NK-92 treated with Interleukin-12 subunit alpha and Interleukin-12 subunit beta, amount 100 ng/mL, for 24 hours (cell line): Measurements from ENCODE around the gene WDR35.

ENCODE experiments used
- DNase-seq: peaks from one replicate; lab custom pipeline; 2025; lab: John Stamatoyannopoulos, UW

The WDR35 gene

DNA sequence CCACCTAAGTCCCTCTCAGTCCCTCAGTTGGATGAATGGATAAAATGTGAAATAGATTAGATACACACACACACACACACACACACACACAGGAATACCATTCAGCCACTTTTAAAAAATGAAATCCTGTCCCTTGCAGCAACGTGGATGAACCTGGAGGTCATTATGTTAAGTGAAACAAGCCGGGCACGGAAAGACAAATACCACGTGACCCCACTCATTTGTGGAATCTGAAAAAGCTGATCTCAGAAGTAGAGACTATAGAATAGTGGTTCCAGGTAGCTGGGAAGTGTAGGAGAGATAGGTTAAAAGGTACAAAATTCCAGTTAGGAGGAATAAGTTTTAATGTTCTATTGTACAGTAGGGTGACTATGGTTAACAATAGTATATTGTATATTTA is 119.1 kb downstream of the WDR35 start:
- no peak for DNase-seq

- no peak for DNase-seq
Measured at GRCh38 chr2:19868701-19869580, 121.0 kb downstream of the WDR35 start.

- no peak for DNase-seq
Measured at GRCh38 chr2:19868224-19868623, 121.7 kb downstream of the WDR35 start.

GRCh38 chr2:19866771-19867170 is 123.1 kb downstream of the WDR35 start:
- no peak for DNase-seq

DNA sequence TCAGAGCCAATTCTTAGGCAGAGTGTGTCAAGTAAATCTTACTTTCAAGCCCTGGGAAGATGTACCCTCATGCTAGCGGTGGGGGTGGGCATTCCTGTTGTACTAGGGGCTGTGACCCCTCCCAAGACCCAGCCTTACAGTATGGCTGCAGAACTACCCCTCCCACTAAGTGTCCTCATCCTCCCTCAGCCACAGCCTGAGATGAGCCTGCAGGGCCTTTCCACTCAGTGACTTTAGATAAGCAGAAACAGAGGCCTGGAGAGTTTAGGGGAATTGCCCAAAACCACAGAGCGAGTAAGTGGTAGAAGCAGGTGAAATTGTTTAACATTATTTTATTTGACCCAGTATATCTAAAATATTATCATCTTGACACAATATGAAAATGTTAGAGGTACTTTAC is 124.8 kb downstream of the WDR35 start:
- DNase-seq, result no peak

- DNase-seq, result no peak
Measured at GRCh38 chr2:19864381-19864780, 125.5 kb downstream of the WDR35 start.

DNA sequence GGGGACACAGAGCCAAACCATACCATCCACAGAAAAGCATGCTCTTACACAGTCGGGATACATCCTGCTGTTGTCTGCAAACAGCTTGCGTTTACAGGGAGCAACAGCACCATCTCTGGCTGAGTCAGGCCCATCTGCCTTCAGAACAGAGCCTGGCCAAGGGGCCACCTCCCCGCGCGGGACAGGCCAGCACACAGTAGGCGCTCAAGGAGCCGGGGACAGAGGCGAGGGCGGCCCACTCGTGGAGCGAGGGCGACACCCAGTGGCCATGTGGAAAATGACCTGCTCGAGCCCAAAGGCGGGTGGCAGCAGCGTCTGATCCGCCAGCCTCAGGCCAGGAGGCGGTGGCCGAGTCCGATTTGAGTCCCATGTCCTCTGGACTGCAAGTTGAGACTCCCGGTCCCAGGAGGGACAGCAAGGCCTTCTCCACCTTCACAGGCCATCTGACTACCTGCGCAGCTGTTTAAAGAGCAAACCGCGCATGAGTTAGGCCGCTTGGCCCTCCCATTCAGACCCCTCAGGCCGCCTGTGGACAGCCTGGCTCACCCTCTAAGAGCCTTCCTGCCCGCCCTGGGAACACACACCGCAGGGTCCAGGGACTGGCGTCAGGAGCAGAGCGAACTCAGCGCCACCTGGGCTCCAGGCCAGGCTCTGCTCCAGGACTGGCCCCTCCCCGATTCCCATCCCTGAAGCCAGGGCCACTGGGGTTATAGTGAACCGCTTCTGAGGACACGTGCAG is 126.4 kb downstream of the WDR35 start:
- peak; percentile 14 for DNase-seq

- DNase-seq, result no peak
Measured at GRCh38 chr2:19861813-19862212, 128.1 kb downstream of the WDR35 start.
